HepG2 (cell line): ENCODE results near the gene CTU2. TPM values are rescaled to one million over a fixed set of nuclear protein-coding genes. Genes with fewer than 3 reads are reported as not detected.

ENCODE experiments used
- CENPT ChIP-seq: sonication (generic); formaldehyde crosslinking; IDR thresholded peaks from 2 replicates; pipeline ENCODE4 v1.8.0; 2022; ENCODE audit warnings: low read depth, mild to moderate bottlenecking, moderate library complexity, missing genetic modification reagents
- KDM4B ChIP-seq: sonication (generic); formaldehyde crosslinking; IDR thresholded peaks from 2 replicates; pipeline ENCODE4 v1.4.0; 2020; ENCODE audit warnings: missing genetic modification reagents
- KIAA2018 ChIP-seq: sonication (generic); formaldehyde crosslinking; IDR thresholded peaks from 2 replicates; pipeline ENCODE4 v1.5.0; 2020; ENCODE audit warnings: mild to moderate bottlenecking, missing genetic modification reagents, borderline replicate concordance
- MBNL3 ChIP-seq: fragments of 250-450 bp; sonication (Bioruptor Pico); conservative IDR thresholded peaks from 2 replicates; pipeline ENCODE4 v1.8.0; 2022; ENCODE audit warnings: mild to moderate bottlenecking, inconsistent platforms
- POLR2A ChIP-seq, 2 experiments: IDR thresholded peaks; 2 replicates each; pipeline ENCODE4 v1.6.1; 2011; ENCODE audit warnings: low read depth in 2 of 2, low read length in 2 of 2, mild to moderate bottlenecking in 1 of 2, moderate library complexity in 1 of 2; ENCODE audit not compliant: insufficient read depth in 1 of 2
- POLR2AphosphoS5 ChIP-seq: IDR thresholded peaks from 2 replicates; pipeline ENCODE4 v1.6.1; 2012; ENCODE audit warnings: low read depth, low read length
- RBFOX2 ChIP-seq: fragments of 200-400 bp; formaldehyde crosslinking; IDR thresholded peaks from 2 replicates; pipeline ENCODE4 v1.6.1; 2017; ENCODE audit warnings: low read depth, mild to moderate bottlenecking, low read length
- SRSF1 ChIP-seq: fragments of 200-400 bp; formaldehyde crosslinking; optimal IDR thresholded peaks from 2 replicates; pipeline ENCODE3; 2017; ENCODE audit warnings: mild to moderate bottlenecking, low read depth, low read length, moderate library complexity
- TRIM24 ChIP-seq: sonication (generic); formaldehyde crosslinking; IDR thresholded peaks from 2 replicates; pipeline ENCODE4 v1.8.0; 2022; ENCODE audit warnings: mild to moderate bottlenecking, missing genetic modification reagents
- ZBTB7A ChIP-seq: sonication (generic); formaldehyde crosslinking; IDR thresholded peaks from 2 replicates; pipeline ENCODE4 v1.8.0; 2022; ENCODE audit warnings: mild to moderate bottlenecking, missing genetic modification reagents
- ZGPAT ChIP-seq: IDR thresholded peaks from 2 replicates; pipeline ENCODE4 v1.6.1; 2016; ENCODE audit warnings: mild to moderate bottlenecking
- ZNF30 ChIP-seq: sonication (generic); formaldehyde crosslinking; IDR thresholded peaks from 2 replicates; pipeline ENCODE4 v1.5.0; 2020; ENCODE audit warnings: mild to moderate bottlenecking, missing genetic modification reagents
- ZNF597 ChIP-seq: sonication (generic); formaldehyde crosslinking; IDR thresholded peaks from 2 replicates; pipeline ENCODE4 v1.5.0; 2020; ENCODE audit warnings: missing genetic modification reagents
- ZNF784 ChIP-seq: sonication (generic); formaldehyde crosslinking; IDR thresholded peaks from 2 replicates; pipeline ENCODE4 v1.5.1; 2020; ENCODE audit warnings: missing genetic modification reagents, mild to moderate bottlenecking, borderline replicate concordance
- ZNF891 ChIP-seq: sonication (generic); formaldehyde crosslinking; IDR thresholded peaks from 2 replicates; pipeline ENCODE4 v1.5.0; 2020; ENCODE audit warnings: mild to moderate bottlenecking, missing genetic modification reagents
- polyA plus RNA-seq, 8 experiments: library from polyadenylated mRNA; depleted of rRNA in 3 of 8; stranded (reverse) in 7 of 8; unstranded in 1 of 8; fragments of >200 nt; fragmentation: Illumina TruSeq in 4 of 8; extraction: Trizol in 4 of 8; gene quantifications; 2 replicates each; pipeline versions ENCODE4 v1.2.1 to v1.2.3, GENCODE V29; 2011 to 2016; ENCODE audit warnings: low read depth in 4 of 8, missing spikeins in 1 of 8, mixed read lengths in 1 of 8; ENCODE audit not compliant: insufficient read depth in 1 of 8
- total RNA-seq, 5 experiments: library from RNA; depleted of rRNA; stranded (reverse); fragments of >200 nt; fragmentation: Illumina TruSeq; extraction: Trizol; gene quantifications; 2 replicates each; pipeline ENCODE4 v1.2.3, GENCODE V29; 2016; ENCODE audit warnings: low read depth in 1 of 5
- TF ChIP-seq, protein P1 (sequence below): sonication (generic); formaldehyde crosslinking; IDR thresholded peaks from 2 replicates; pipeline ENCODE4 v1.9.0; 2022; ENCODE audit warnings: low read depth, missing genetic modification reagents

CTU2 gene
- total and polyA plus RNA-seq, 2 of the 13 experiments (the other 11 are each of a cell fraction or from before 2014, with no cell fraction given): 13.3 to 21.9 TPM

DNA sequence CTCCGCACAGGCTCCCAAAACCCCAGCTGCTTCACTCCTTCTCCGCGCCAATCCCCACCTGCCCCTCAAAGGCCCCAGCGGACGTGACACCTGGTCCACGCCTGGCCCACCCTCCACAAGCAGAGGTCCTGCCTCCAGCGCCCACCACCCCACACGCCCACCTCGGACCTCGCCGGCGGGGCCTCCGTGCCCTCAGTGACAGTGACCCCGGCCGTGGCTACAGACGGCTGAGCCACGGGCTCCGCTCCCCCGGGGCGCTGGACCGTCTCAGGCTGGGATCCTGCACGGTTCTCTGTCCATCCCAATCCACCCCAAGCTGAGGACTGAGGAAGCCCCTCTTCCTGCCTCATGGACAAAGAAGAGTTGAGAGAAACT, 53.7 kb downstream of the CTU2 start (continued):
- TF ChIP-seq, protein P1, sequence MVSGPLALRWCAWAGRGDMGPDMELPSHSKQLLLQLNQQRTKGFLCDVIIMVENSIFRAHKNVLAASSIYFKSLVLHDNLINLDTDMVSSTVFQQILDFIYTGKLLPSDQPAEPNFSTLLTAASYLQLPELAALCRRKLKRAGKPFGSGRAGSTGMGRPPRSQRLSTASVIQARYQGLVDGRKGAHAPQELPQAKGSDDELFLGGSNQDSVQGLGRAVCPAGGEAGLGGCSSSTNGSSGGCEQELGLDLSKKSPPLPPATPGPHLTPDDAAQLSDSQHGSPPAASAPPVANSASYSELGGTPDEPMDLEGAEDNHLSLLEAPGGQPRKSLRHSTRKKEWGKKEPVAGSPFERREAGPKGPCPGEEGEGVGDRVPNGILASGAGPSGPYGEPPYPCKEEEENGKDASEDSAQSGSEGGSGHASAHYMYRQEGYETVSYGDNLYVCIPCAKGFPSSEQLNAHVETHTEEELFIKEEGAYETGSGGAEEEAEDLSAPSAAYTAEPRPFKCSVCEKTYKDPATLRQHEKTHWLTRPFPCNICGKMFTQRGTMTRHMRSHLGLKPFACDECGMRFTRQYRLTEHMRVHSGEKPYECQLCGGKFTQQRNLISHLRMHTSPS (CRISPR knock-in tag): no peak
- no peak for TF ChIP-seq SRSF1
- no peak for TF ChIP-seq KIAA2018
- TF ChIP-seq ZBTB7A (CRISPR knock-in tag): no peak
- TF ChIP-seq ZNF30 (CRISPR knock-in tag): no peak
- no peak for TF ChIP-seq POLR2AphosphoS5
- no peak for TF ChIP-seq ZNF597 (CRISPR knock-in tag)
- no peak for TF ChIP-seq POLR2A (IDR thresholded peaks at IDR 0.05; ENCODE audit: insufficient read depth in 1 of 2, low read depth in 2 of 2, low read length in 2 of 2)
- TF ChIP-seq KDM4B (CRISPR knock-in tag): no peak
- TF ChIP-seq ZNF784: no peak
- TF ChIP-seq CENPT: no peak; the same call in 1 of the 2 replicates
- TF ChIP-seq RBFOX2: peak; percentile 4; the same call in 1 of the 2 replicates
- TF ChIP-seq ZNF891: no peak
- TF ChIP-seq MBNL3 (CRISPR knock-in tag): no peak
- TF ChIP-seq ZGPAT (CRISPR knock-in tag): no peak
- no peak for TF ChIP-seq TRIM24 (CRISPR knock-in tag)
